Lower leg skin (tissue), 4 donors: ENCODE data around the gene TIMP2. TPM values are rescaled to one million over a fixed set of nuclear protein-coding genes. Genes with fewer than 3 reads are reported as not detected.

Experiments
- DNase-seq, 2 donors: peaks; one replicate each; pipeline ENCODE4 v3.0.0-alpha.2; 2019; ENCODE audit warnings: low spot score in 2 of 2
- H3K4me3 ChIP-seq: fragments of 200-600 bp; sonication (generic); 2 replicates; pipeline ENCODE4 v1.5.1; 2017; ENCODE audit warnings: mild to moderate bottlenecking, low read depth; ENCODE audit not compliant: poor library complexity, severe bottlenecking
- POLR2A ChIP-seq, 2 donors: fragments of 450-650 bp; IDR thresholded peaks; one replicate each; pipeline ENCODE4 v1.6.1; 2016 to 2017; ENCODE audit warnings: antibody characterized with exemption in 2 of 2, mild to moderate bottlenecking in 1 of 2, moderate library complexity in 1 of 2
- WGBS, 2 donors: methylation state at CpG; one replicate each; pipeline ENCODE4 v1.1.5; 2018; 5-methylcytosine and 5-hydroxymethylcytosine counted together
- intact Hi-C: fragments of 100-400 bp; cut with DNase I; formaldehyde crosslinking; loops from one replicate; pipeline ENCODE4 v1.15.0; 2023; ENCODE audit warnings: low total_unique reads
- total RNA-seq, 4 donors: library from RNA; depleted of rRNA; stranded (reverse); fragments of >200 nt; gene quantifications; one replicate each; pipeline ENCODE4 v1.1.0, GENCODE V29; 2016
- TF ChIP-seq, protein P1 (sequence below), 3 donors: fragments of 450-650 bp; IDR thresholded peaks; one replicate each; pipeline ENCODE4 v1.5.1; 2016; ENCODE audit warnings: antibody characterized with exemption in 3 of 3, mild to moderate bottlenecking in 3 of 3, moderate library complexity in 2 of 3

Gene TIMP2
- total RNA-seq, 4 donors from 2014 or later, result 69.7 to 203 (median 94.8) TPM

DNA sequence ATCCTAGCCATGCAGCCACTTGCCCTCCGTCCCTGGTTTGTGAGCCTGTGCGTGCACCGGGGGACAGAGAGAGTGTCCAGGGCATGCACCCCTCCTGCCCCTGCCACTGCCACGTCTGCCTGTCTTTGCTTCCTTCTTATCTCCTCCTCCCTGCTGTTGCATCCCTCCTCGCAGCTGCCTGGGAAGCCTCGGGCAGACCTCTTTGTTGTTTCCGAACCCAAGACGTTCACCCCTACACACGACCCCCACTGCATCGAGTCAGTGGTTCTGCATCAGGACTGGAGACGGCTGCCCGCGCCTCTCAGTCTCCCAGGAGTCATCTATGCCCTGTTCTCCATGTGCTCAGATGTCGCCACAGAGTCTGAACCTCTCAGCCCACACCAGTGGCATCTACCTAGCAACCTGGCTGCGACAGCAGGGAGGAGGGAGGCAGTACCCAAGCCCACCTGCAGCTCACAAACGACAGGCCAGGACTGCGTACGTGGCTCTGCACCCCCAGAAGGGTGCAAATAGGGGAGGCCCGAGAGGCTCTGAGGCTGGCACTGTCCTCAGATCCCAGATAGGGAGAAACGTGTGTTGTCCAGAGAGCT is 5.2 kb downstream of the TIMP2 start:
- no peak overlapping the region for H3K4me3 ChIP-seq

DNA sequence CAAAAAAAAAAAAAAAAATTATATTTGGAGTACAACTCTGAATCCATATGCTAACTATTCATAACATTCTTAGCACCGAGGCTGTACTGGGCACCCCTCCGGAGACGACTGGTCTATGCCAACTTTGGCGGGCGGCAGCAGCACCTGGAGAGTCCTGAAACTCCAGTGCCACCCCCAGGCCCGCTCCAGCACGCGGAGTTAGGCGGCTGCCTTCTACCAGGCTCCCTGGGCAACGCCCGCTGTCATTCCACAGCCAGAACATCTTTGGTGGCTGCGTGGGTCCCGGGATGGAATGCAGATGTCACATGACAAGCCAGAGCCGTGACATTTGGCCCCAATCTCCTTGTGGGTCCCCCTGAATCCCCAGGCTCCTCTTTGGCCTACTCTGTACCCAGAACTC is 6.2 kb downstream of the TIMP2 start:
- H3K4me3 ChIP-seq, result no peak overlapping the region
- TF ChIP-seq POLR2A (IDR thresholded peaks at IDR 0.05), result no peak
- TF ChIP-seq, protein P1, sequence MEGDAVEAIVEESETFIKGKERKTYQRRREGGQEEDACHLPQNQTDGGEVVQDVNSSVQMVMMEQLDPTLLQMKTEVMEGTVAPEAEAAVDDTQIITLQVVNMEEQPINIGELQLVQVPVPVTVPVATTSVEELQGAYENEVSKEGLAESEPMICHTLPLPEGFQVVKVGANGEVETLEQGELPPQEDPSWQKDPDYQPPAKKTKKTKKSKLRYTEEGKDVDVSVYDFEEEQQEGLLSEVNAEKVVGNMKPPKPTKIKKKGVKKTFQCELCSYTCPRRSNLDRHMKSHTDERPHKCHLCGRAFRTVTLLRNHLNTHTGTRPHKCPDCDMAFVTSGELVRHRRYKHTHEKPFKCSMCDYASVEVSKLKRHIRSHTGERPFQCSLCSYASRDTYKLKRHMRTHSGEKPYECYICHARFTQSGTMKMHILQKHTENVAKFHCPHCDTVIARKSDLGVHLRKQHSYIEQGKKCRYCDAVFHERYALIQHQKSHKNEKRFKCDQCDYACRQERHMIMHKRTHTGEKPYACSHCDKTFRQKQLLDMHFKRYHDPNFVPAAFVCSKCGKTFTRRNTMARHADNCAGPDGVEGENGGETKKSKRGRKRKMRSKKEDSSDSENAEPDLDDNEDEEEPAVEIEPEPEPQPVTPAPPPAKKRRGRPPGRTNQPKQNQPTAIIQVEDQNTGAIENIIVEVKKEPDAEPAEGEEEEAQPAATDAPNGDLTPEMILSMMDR (IDR thresholded peaks at IDR 0.05), result no peak
- no peak for DNase-seq
- WGBS, 2 donors, result 36 to 58% methylated on average over 14 of the region's 14 CpGs
- intact Hi-C loops, result no loop called here

More for the DNA sequence above, 5.2 kb downstream of the TIMP2 start:
- DNase-seq, result no peak
- intact Hi-C loops, result no loop called here
- 79 to 83% methylated on average over 20 of the region's 20 CpGs for WGBS, 2 donors
- TF ChIP-seq POLR2A (IDR thresholded peaks at IDR 0.05), result no peak
- TF ChIP-seq, protein P1 (IDR thresholded peaks at IDR 0.05), result no peak

DNA sequence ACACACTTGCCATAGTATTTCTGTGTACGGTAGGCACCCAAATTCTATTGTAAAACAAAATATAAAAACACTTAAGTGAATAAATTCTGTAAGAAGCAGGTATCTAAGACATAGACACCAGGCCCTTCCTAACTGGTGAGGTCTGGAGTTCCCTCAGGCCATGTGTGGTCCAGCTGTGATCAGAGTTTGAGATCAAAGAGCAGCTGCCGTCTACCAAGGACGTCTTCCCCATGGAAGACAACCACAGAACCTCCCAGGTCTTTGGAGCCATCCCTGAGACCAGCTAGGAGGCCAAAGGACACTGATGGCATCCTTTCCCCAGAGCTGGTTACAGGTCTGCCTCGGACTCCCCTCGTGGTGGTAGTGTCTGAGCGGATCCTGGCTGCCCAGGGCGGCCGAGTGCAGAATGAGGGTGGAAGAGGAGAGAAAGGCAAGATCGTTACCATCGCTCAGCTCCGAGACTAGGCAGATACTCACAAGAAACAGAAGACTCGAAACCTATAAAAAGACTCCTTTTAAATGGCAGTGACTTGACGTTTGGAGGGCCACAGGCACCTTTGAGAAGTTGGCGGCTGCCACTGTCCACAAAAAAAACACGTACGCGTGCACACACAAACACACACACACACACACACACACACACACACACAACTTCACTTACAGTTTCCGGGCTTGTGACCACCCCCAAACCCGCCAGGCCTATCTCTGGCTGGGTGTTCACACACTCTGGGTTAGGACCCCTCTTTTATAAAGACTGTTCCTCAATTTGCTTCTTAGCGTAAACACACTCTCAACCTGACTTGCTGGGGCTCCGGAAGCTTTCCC is 7.5 kb downstream of the TIMP2 start:
- no peak for DNase-seq
- 76% methylated on average over 21 of the region's 21 CpGs for WGBS, 2 donors
- H3K4me3 ChIP-seq, result no peak overlapping the region
- no peak for TF ChIP-seq POLR2A (IDR thresholded peaks at IDR 0.05)
- TF ChIP-seq, protein P1 (IDR thresholded peaks at IDR 0.05), result no peak
- intact Hi-C loops, result no loop called here

DNA sequence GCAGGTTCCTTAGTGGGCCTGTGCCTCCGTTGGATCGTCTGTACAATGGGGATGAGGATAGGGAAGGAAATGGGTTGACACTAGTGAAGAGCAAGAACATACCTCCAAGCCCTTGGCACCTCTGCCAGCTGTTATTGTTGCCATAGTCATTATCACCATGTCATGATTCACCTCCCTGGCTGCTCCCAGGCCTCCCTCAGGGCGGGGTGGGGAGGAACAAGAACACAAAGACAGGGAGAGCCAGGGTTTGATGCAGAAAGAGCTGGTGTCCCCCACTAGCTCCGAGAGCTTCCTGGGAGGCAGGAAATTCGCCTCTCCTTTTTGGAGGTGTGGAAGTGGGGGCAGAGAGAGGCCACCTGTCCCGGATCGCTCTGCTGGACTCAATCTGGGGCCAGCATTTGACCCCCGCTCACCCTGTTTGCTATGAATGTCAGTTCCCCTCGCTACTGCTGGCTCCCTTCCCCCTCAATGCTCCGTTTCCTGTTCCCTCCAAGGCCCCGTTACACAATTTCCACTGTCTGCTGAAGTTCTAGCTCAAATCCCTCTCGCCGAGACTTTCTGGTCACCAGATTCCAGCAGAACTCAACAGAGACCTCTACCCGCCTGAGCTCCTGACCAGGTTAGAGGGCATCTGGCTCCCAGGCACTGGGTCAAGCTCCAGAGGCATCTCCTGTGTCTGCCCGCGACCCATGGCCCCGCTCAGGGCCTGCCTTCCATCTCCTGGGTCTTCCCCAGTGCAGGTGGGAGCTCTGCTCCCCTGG is 9.1 kb downstream of the TIMP2 start:
- intact Hi-C loops, result no loop called here
- WGBS, 2 donors, result 44 to 53% methylated on average over 17 of the region's 17 CpGs
- no peak for TF ChIP-seq POLR2A (IDR thresholded peaks at IDR 0.05)
- TF ChIP-seq, protein P1 (IDR thresholded peaks at IDR 0.05), result no peak
- no peak overlapping the region for H3K4me3 ChIP-seq
- DNase-seq, result peak in 1 of 2 donors; percentile 90

DNA sequence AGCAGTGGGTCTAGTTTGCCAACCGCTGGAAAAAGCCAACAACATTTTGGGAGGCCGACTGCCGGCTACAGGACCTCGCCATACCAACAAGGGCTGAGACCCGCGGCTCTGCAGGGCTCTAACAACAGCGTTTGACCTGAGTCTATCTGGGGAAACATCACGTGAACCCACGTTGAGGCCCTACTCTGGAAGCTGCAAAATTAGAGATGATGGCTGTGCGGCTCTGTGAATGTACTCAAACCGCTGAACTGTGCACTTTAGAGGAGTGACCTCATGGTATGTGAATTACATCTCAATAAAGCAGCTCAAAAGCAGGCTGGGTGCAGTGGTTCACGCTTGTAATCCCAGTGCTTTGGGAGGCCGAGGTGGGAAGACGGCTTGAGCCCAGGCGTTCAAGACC is 12.1 kb downstream of the TIMP2 start:
- intact Hi-C loops, result no loop called here
- 85 to 94% methylated on average over 15 of the region's 15 CpGs for WGBS, 2 donors
- no peak for TF ChIP-seq POLR2A (IDR thresholded peaks at IDR 0.05)
- TF ChIP-seq, protein P1 (IDR thresholded peaks at IDR 0.05), result no peak
- DNase-seq, result no peak
- no peak overlapping the region for H3K4me3 ChIP-seq
